Left ventricle myocardium inferior (tissue), 1 donor: ENCODE data around the gene AKAP10. TPM values are rescaled to one million over a fixed set of nuclear protein-coding genes. Genes with fewer than 3 reads are reported as not detected.

ENCODE experiments used
- DNase-seq: peaks from one replicate; pipeline ENCODE4 v3.0.0-alpha.2; 2020
- H3K27ac ChIP-seq: fragments of 200-600 bp; replicated peaks from 2 replicates; pipeline ENCODE4 v1.8.0; 2021
- H3K27me3 ChIP-seq: fragments of 200-600 bp; 2 replicates; pipeline ENCODE4 v1.8.0; 2021; ENCODE audit warnings: low read depth
- H3K36me3 ChIP-seq: fragments of 200-600 bp; 2 replicates; pipeline ENCODE4 v1.8.0; 2021
- H3K4me1 ChIP-seq: fragments of 200-600 bp; 2 replicates; pipeline ENCODE4 v1.8.0; 2021
- H3K4me3 ChIP-seq: fragments of 200-600 bp; 2 replicates; pipeline ENCODE4 v1.8.0; 2021; ENCODE audit warnings: mild to moderate bottlenecking, moderate library complexity
- H3K9me3 ChIP-seq: fragments of 200-600 bp; replicated peaks from 2 replicates; pipeline ENCODE4 v1.8.0; 2021
- intact Hi-C: fragments of 100-400 bp; cut with micrococcal nuclease; formaldehyde crosslinking; loops from one replicate; pipeline ENCODE4 v1.11.0; 2022
- total RNA-seq: library from RNA; stranded (reverse); fragmentation: NEBNext Ultra II Directional; extraction: Animal tissue kit (Norgen Biotek cat#: 25700); gene quantifications from one replicate; pipeline ENCODE4 v1.2.1, GENCODE V29; 2021
- TF ChIP-seq, protein P1 (sequence below): fragments of 200-600 bp; IDR thresholded peaks from 2 replicates; pipeline ENCODE4 v1.8.0; 2021; ENCODE audit warnings: antibody characterized with exemption, mild to moderate bottlenecking, borderline replicate concordance
- donor health status: DM: no; HTN: yes; CAD: no; lungs with severe emphysema.

The AKAP10 gene
- total RNA-seq, 1 donor from 2014 or later = 12.9 TPM

DNA sequence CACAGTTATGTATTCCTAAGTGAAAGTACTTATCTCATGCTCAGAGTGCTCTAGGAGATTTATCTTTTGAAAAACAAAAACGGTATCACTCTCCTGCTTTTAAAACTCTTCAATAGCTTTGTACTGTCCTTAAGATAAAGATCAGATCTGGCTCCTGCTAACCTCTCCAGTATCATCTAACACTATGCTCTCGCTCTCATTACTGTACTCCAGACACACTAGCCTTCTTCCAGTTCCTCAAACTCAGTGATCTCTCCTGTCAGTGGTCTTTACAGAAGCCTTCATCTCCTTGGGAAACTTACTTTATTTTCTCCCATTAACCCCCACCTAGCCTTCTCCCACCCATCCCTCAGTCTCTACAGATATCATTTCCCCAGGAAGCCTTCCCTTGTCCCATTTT is 120.0 kb downstream of the AKAP10 start:
- no peak overlapping the region for H3K4me3 ChIP-seq
- no peak overlapping the region for H3K27ac ChIP-seq
- H3K9me3 ChIP-seq = no peaks in the 10 kb centered on the region
- intact Hi-C loops = no loop called here
- H3K36me3 ChIP-seq = peaks cover 39% of the 10 kb centered on the region
- no peak for DNase-seq
- H3K4me1 ChIP-seq = no peaks in the 10 kb centered on the region
- H3K27me3 ChIP-seq = no peaks in the 10 kb centered on the region
- TF ChIP-seq, protein P1, sequence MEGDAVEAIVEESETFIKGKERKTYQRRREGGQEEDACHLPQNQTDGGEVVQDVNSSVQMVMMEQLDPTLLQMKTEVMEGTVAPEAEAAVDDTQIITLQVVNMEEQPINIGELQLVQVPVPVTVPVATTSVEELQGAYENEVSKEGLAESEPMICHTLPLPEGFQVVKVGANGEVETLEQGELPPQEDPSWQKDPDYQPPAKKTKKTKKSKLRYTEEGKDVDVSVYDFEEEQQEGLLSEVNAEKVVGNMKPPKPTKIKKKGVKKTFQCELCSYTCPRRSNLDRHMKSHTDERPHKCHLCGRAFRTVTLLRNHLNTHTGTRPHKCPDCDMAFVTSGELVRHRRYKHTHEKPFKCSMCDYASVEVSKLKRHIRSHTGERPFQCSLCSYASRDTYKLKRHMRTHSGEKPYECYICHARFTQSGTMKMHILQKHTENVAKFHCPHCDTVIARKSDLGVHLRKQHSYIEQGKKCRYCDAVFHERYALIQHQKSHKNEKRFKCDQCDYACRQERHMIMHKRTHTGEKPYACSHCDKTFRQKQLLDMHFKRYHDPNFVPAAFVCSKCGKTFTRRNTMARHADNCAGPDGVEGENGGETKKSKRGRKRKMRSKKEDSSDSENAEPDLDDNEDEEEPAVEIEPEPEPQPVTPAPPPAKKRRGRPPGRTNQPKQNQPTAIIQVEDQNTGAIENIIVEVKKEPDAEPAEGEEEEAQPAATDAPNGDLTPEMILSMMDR = no peak

Other genes with a start within 250 kb of the AKAP10 start
- not detected for gene ALDH3A1, start 229.5 kb downstream of the AKAP10 start, total RNA-seq
- gene ULK2, start 109.9 kb downstream of the AKAP10 start, total RNA-seq = 19.1 TPM
- 10.6 TPM for gene SPECC1, start 31.5 kb upstream of the AKAP10 start, total RNA-seq